Measurements from ENCODE around the gene PLAGL2.

GRCh38 chr20:32179934-32180333 lies 27.6 kb downstream of the PLAGL2 start:
- TF ChIP-seq, protein P1, sequence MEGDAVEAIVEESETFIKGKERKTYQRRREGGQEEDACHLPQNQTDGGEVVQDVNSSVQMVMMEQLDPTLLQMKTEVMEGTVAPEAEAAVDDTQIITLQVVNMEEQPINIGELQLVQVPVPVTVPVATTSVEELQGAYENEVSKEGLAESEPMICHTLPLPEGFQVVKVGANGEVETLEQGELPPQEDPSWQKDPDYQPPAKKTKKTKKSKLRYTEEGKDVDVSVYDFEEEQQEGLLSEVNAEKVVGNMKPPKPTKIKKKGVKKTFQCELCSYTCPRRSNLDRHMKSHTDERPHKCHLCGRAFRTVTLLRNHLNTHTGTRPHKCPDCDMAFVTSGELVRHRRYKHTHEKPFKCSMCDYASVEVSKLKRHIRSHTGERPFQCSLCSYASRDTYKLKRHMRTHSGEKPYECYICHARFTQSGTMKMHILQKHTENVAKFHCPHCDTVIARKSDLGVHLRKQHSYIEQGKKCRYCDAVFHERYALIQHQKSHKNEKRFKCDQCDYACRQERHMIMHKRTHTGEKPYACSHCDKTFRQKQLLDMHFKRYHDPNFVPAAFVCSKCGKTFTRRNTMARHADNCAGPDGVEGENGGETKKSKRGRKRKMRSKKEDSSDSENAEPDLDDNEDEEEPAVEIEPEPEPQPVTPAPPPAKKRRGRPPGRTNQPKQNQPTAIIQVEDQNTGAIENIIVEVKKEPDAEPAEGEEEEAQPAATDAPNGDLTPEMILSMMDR (optimal IDR thresholded peaks at IDR 0.05 in 1 of 3, IDR thresholded peaks at IDR 0.05 in 1 of 3, conservative IDR thresholded peaks at IDR 0.05 in 1 of 3; ENCODE audit: extremely low read depth in 1 of 3, insufficient read depth in 2 of 3, low read length in 3 of 3), result no peak
- TF ChIP-seq EZH2 (IDR thresholded peaks at IDR 0.05; ENCODE audit: low read length), result no peak
